K562 (cell line): ENCODE measurements around the gene PRIM1. TPM values are rescaled to one million over a fixed set of nuclear protein-coding genes. Genes with fewer than 3 reads are reported as not detected.
"Not testable (repeated sequence)": the region's sequence is repeated elsewhere in the genome, so short reads cannot be mapped to it uniquely, and the experiment has no call there.

Experiments
- ATAC-seq: fragments of 200-7000 bp; cut with Tn5 transposase; 3 replicates; pipeline ENCODE4 v1.9.1; 2020; ENCODE audit warnings: moderate library complexity
- BruUV-seq: library from RNA; stranded (reverse); fragments of 400-500 nt; replicated peaks from 2 replicates; lab custom pipeline; 2021; lab: Mats Ljungman, UMichigan
- CTCF ChIA-PET: fragments of 300-600 bp; formaldehyde crosslinking; extraction: SDS; loops from one replicate; lab custom pipeline; 2021; ENCODE audit warnings: low intra/inter-chr PET ratio; lab: Yijun Ruan, JAX
- POLR2A ChIA-PET: fragments of 300-600, 350-650 bp; sonication (Branson Sonifier 250); formaldehyde crosslinking; extraction: SDS; loops from one replicate; lab custom pipeline; 2021; ENCODE audit warnings: antibody characterized with exemption, inconsistent platforms; lab: Yijun Ruan, JAX
- DNase-seq, 4 experiments: peaks; one replicate each; pipeline versions ENCODE4 v3.0.0 to v3.0.0-alpha.2; 2011 to 2018; ENCODE audit warnings: low spot score in 3 of 4, mixed read lengths in 3 of 4; ENCODE audit errors: extremely low read depth in 1 of 4
- FAIRE-seq: peaks from 2 replicates; lab custom pipeline; 2011; peaks lifted over from hg19 to GRCh38; lab: Jason Lieb, UNC
- H2AFZ ChIP-seq: 2 replicates; pipeline ENCODE4 v1.6.0; 2011; ENCODE audit warnings: low read depth, low read length, control low read depth, inconsistent platforms
- H3K27ac ChIP-seq: fragments of 200-600 bp; 3 replicates; pipeline ENCODE4 v1.8.0; 2011; ENCODE audit warnings: low read depth, mild to moderate bottlenecking, control low read depth, inconsistent platforms, low read length, moderate library complexity, mixed read lengths; ENCODE audit errors: extremely low read depth
- H3K27me3 ChIP-seq, 2 experiments: fragments of 300-600 bp in 1 of 2; 2 replicates in 1 of 2; 3 replicates in 1 of 2; pipeline versions ENCODE4 v1.6.0 to v1.8.0; 2011; ENCODE audit warnings: inconsistent platforms in 2 of 2, low read length in 2 of 2, mild to moderate bottlenecking in 1 of 2, mixed read lengths in 1 of 2, moderate library complexity in 1 of 2; ENCODE audit not compliant: control insufficient read depth in 2 of 2, insufficient read depth in 2 of 2
- H3K36me3 ChIP-seq: fragments of 300-600 bp; 3 replicates; pipeline ENCODE4 v1.8.0; 2011; ENCODE audit warnings: mild to moderate bottlenecking, low read length, inconsistent platforms; ENCODE audit not compliant: control insufficient read depth, insufficient read depth
- H3K4me1 ChIP-seq, 2 experiments: fragments of 200-600 bp in 1 of 2; replicated peaks in 1 of 2; 2 replicates in 1 of 2; 3 replicates in 1 of 2; pipeline versions ENCODE4 v1.5.1 to v1.8.0; 2011; ENCODE audit warnings: inconsistent platforms in 2 of 2, low read length in 2 of 2, mild to moderate bottlenecking in 1 of 2, mixed read lengths in 1 of 2, moderate library complexity in 1 of 2; ENCODE audit not compliant: control insufficient read depth in 2 of 2, insufficient read depth in 2 of 2
- H3K4me2 ChIP-seq: 2 replicates; pipeline ENCODE4 v1.6.1; 2011; ENCODE audit warnings: low read length, control low read depth, inconsistent platforms, mixed read lengths; ENCODE audit not compliant: insufficient read depth
- H3K4me3 ChIP-seq: fragments of 200-600 bp; sonication (generic), shearing (Covaris generic); 2 replicates; pipeline ENCODE4 v1.5.1; 2016; ENCODE audit warnings: control low read depth, inconsistent platforms
- H3K79me2 ChIP-seq: fragments of 200-600 bp; 3 replicates; pipeline ENCODE4 v1.8.0; 2011; ENCODE audit warnings: low read length, inconsistent platforms; ENCODE audit not compliant: control insufficient read depth, insufficient read depth
- H3K9ac ChIP-seq, 2 experiments: 2 replicates each; pipeline versions ENCODE4 v1.6.0 to v1.6.1; 2011; ENCODE audit warnings: low read depth in 2 of 2, low read length in 2 of 2, control low read depth in 1 of 2, inconsistent platforms in 1 of 2, mild to moderate bottlenecking in 1 of 2, mixed read lengths in 1 of 2; ENCODE audit not compliant: insufficient read depth in 1 of 2
- H3K9me1 ChIP-seq: one replicate; pipeline ENCODE4 v1.6.0; 2011; ENCODE audit warnings: inconsistent platforms, mild to moderate bottlenecking, low read length, moderate library complexity; ENCODE audit not compliant: control insufficient read depth, insufficient read depth
- H3K9me3 ChIP-seq: replicated peaks from 2 replicates; pipeline ENCODE4 v1.5.1; 2011; ENCODE audit warnings: low read depth, low read length, inconsistent platforms; ENCODE audit not compliant: control insufficient read depth, insufficient read depth
- H4K20me1 ChIP-seq: replicated peaks from 2 replicates; pipeline ENCODE4 v1.6.1; 2011; ENCODE audit warnings: low read length, inconsistent platforms, mixed read lengths; ENCODE audit not compliant: control insufficient read depth, insufficient read depth
- CSDE1 ChIP-seq, 2 experiments: fragments of 450-650 bp; IDR thresholded peaks; 2 replicates each; pipeline ENCODE4 v1.6.1; 2016; ENCODE audit warnings: mild to moderate bottlenecking in 1 of 2
- MEIS2 ChIP-seq: fragments of 450-650 bp; IDR thresholded peaks from 2 replicates; pipeline ENCODE4 v1.6.1; 2014; ENCODE audit warnings: mild to moderate bottlenecking; ENCODE audit not compliant: partially characterized antibody
- SPI1 ChIP-seq: IDR thresholded peaks from 2 replicates; pipeline ENCODE4 v1.6.1; 2011; ENCODE audit warnings: low read depth, low read length, control low read depth, borderline replicate concordance
- THRAP3 ChIP-seq: fragments of 450-650 bp; IDR thresholded peaks from 2 replicates; pipeline ENCODE4 v1.6.1; 2016; ENCODE audit warnings: mild to moderate bottlenecking, inconsistent platforms, borderline replicate concordance
- ZBTB40 ChIP-seq, 2 experiments: fragments of 450-650 bp in 1 of 2; sonication (generic) in 1 of 2; formaldehyde crosslinking in 1 of 2; IDR thresholded peaks; 2 replicates each; pipeline versions ENCODE4 v1.7.1 to v1.9.0; 2016 to 2022; ENCODE audit warnings: inconsistent platforms in 1 of 2, mild to moderate bottlenecking in 1 of 2, missing genetic modification reagents in 1 of 2
- WGBS: fragments of 100-300 bp; shearing (Covaris generic); methylation state at CpG from one replicate; pipeline ENCODE4 v1.1.6; 2016; ENCODE audit warnings: low coverage, mixed read lengths; ENCODE audit not compliant: insufficient coverage; ENCODE audit errors: missing lambda C conversion rate; 5-methylcytosine and 5-hydroxymethylcytosine counted together
- in situ Hi-C: fragments of 300-500 bp; cut with MboI; formaldehyde crosslinking; loops from 4 replicates; pipeline ENCODE4 v1.15.0; 2018; ENCODE audit warnings: inconsistent platforms, mixed read lengths
- intact Hi-C: fragments of 100-400 bp; cut with micrococcal nuclease; formaldehyde crosslinking; loops from 2 replicates; pipeline ENCODE4 v1.14.2; 2022
- polyA plus RNA-seq, 8 experiments: library from polyadenylated mRNA; depleted of rRNA in 4 of 8; stranded (reverse) in 5 of 8; unstranded in 3 of 8; fragments of >200 nt; fragmentation: Nextera tagmentation in 2 of 8; fragmentation: Illumina TruSeq in 1 of 8; extraction: Ambion mirVana in 2 of 8; extraction: Trizol in 1 of 8; gene quantifications; 2 replicates each; pipeline versions ENCODE4 v1.2.1 to v1.2.3, GENCODE V29; 2011 to 2014; ENCODE audit warnings: inconsistent platforms in 1 of 8, missing spikeins in 1 of 8
- total RNA-seq, 7 experiments: library from RNA; depleted of rRNA in 6 of 7; stranded (reverse); fragments of >200 nt in 6 of 7; fragmentation: Illumina TruSeq in 2 of 7; extraction: Trizol in 2 of 7; gene quantifications; 2 replicates each; pipeline versions ENCODE4 v1.2.1 to v1.2.3, GENCODE V29; 2011 to 2021; ENCODE audit warnings: low replicate concordance in 1 of 7

Gene PRIM1
- total and polyA plus RNA-seq, 9 of the 15 experiments (the other 6 are each of a cell fraction or from before 2014, with no cell fraction given), result 67.2 to 179 (median 140) TPM

GRCh38 chr12:56750596-56750995, 1.5 kb downstream of the PRIM1 start:
- peak overlapping the region in 1 of 2 experiments; percentile 97; a peak in 2 of 4 replicates for H3K9ac ChIP-seq
- H3K9me1 ChIP-seq; H4K20me1 ChIP-seq; H3K27me3 ChIP-seq; ATAC-seq; H3K9me3 ChIP-seq; DNase-seq; FAIRE-seq; CTCF ChIA-PET; H2AFZ ChIP-seq; BruUV-seq; TF ChIP-seq ZBTB40 (CRISPR knock-in tag; IDR thresholded peaks at IDR 0.05): not testable (repeated sequence)
- 41% methylated on average over 8 of the region's 13 CpGs for WGBS
- TF ChIP-seq SPI1, result 0 out of 2 replicates have a peak, but pooled peaks have one; percentile 48
- peak; percentile 3 for TF ChIP-seq MEIS2
- TF ChIP-seq CSDE1 (IDR thresholded peaks at IDR 0.05), result 0 out of 4 replicates have a peak, but pooled peaks of 1 of the 2 experiments have one; percentile 26
- 0 out of 2 replicates have a peak, but pooled peaks have one; percentile 21 for TF ChIP-seq ZBTB40 (IDR thresholded peaks at IDR 0.05)
- 0 out of 2 replicates have a peak, but pooled peaks have one; percentile 24 for TF ChIP-seq THRAP3
- intact Hi-C loops (loop anchor here (5.0 kb wide), 1 partner anchor 113 kb away; no protein-coding TSS in a partner anchor), in situ Hi-C loops (loop anchor here (10.0 kb wide), 2 partner anchors 314 to 434 kb away; no protein-coding TSS in a partner anchor)
- POLR2A ChIA-PET, result interaction anchor here (0.5 to 1.9 kb wide), 5 partner anchors 10 to 62 kb away, joined by 3 to 12 read pairs (median 4); partner anchors contain the start of genes NACA and PTGES3
- H3K79me2 ChIP-seq, result peaks cover 40% of the 10 kb centered on the region
- peaks cover 11 to 16% of the 10 kb centered on the region in 2 experiments; a peak in 4 of 5 replicates for H3K4me1 ChIP-seq
- peak overlapping the region; percentile 97; the same call in 2 of the 3 replicates for H3K27ac ChIP-seq
- H3K4me3 ChIP-seq, result peak overlapping the region; percentile 72
- peak overlapping the region; percentile 93 for H3K4me2 ChIP-seq
- peaks cover 45% of the 10 kb centered on the region for H3K36me3 ChIP-seq
